Measurements from ENCODE around the gene CTNNA3. TPM values are rescaled to one million over a fixed set of nuclear protein-coding genes. Genes with fewer than 3 reads are reported as not detected.
"Not testable (repeated sequence)": the region's sequence is repeated elsewhere in the genome, so short reads cannot be mapped to it uniquely, and the experiment has no call there.

CTNNA3 gene
- total RNA-seq, 1 experiment from 2014 or later, result not detected

DNA sequence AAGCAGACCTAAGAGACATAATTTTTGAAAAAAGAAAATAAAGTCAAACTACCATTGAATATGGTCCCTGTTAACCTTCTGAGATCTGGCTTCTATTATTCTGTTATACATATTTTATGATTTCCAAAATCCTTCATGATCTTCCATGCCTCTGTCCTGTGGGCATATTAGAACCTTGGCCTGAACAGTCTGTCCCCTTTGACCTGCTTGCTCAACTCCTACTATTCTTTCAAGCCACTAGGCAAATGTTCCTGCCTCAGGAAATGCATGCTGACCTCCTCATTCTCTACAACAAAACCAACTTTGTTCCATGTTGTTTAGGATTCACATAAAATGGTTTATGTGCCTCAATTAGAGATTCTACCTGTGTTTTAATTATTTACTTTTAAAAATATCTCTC is 1315.0 kb downstream of the CTNNA3 start:
- DNase-seq (ENCODE audit: low read depth), result no peak

DNA sequence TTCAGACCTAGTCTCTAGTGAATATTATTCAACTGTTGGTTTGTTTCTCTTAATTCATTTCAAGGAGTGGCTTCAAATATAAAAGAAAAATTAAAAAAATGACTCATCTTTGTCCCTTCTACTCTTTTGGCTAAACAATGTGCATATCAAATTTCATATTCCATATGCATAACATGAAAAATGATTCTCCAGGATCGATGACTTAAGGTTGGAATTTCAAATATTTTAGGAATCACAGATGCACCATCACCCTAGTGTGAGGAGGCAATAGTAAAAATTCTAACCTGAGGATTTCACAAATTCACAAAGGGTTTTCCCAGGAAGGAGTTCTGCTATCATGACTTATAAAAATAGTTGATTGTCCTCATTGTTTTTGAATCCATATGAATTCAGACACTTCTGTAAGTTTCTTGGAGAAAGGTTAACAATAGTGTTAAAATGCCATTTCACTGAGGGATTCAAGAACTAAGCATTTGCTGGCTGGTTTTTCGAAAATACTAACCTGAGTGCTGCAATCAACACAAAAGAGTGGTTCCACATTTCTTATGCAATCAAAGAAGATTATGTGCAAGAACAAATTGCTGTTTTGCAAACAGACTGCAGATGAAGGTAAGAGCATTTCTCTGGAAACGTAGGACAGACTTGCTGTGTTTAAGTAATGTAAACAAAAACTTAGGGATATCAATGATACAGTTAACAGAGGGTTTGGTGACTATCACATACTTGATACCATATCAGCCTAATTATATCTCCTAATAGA is 1317.7 kb downstream of the CTNNA3 start:
- no peak for DNase-seq (ENCODE audit: low read depth)

DNA sequence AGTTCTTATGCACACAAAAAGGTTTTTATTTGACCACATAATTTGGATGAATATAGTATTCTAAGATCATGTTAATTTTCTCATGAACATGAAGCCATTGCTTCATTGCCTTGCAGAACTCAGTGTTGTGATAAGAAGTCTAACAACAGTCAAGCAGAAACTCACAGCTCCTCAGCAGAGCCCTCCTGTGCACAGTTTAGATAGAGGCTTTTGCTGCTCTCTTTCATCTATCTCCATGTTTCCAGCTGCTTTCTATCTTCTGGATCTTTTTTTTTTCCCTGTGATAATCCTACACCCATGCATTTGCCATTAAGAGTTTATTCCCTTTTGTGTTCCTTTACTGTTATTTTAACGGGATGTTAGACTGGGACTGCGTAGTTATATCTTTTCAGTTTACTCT is 1327.8 kb downstream of the CTNNA3 start:
- DNase-seq (ENCODE audit: low read depth), result no peak

DNA sequence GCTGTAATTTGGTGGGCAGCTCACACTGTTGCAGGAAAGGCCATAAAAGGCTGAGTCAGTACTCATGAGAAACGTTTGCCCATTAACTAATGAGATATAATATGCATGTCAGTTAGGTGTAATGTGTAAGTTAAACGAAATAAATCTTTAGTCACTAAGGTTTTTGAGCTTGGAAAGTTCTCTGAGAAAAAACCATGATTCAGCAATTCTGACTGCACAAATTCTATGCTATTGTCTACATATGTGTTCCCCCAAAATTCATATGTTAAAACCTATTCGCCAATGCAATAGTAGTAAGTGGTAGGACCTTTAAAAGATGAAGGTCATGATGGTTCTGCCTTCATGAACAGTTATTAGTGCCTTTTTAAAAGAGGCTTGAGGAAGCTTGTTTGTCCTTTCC is 1329.8 kb downstream of the CTNNA3 start:
- DNase-seq (ENCODE audit: low read depth), result no peak

DNA sequence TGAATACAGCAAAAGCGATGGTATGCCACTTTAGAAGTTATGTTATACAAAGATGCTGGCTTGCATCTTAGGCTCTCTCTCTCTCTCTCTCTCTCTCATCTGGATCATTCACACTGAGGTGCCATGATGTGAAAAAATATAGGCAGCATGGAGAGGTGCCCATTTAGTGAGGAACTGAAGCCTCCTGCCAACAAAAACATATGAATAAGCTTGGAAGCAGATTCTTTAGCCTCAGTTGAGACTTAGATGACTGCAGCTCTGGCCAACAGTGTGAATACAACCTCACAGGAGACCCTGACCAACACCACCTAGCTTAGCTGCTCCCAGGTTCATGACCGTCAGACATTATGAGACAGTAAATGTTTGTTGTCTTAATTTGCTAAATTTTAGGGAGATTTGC is 1330.3 kb downstream of the CTNNA3 start:
- DNase-seq (ENCODE audit: low read depth), result no peak

DNA sequence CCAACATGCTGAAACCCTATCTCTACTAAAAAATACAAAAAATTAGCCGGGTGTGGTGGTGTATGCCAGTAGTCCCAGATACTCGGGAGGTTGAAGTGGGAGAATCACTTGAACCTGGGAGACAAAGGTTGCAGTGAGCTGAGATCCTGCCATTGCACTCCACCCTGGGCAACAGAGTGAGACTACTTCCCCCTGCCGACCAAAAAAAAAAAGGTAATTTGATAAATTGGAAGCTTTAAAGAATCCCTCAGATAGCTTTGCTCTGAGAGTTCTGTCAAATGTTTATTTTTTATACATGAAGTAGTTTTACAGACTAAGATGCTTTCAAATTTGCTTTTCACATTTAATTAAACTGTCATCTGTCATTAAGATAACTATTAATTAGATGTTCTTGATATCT is 1333.5 kb downstream of the CTNNA3 start:
- no peak for DNase-seq (ENCODE audit: low read depth)

DNA sequence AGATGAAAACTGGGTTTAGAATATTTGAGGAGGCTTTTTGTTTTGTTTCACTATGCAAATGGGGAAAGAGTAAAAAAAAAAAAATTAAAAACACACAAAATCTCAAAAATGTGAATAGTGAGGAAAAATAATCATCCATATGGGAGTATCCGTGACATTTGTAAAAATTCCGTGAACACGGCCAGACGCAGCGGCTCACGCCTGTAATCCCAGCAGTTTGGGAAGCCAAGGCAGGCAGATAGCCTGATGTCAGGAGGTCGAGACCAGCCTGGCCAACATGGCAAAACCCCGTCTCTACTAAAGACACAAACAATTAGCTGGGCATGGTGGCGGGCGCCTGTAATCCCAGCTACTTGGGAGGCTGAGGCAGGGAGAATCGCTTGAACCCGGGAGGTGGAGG is 1342.2 kb downstream of the CTNNA3 start:
- not testable (repeated sequence) for DNase-seq (ENCODE audit: low read depth)

DNA sequence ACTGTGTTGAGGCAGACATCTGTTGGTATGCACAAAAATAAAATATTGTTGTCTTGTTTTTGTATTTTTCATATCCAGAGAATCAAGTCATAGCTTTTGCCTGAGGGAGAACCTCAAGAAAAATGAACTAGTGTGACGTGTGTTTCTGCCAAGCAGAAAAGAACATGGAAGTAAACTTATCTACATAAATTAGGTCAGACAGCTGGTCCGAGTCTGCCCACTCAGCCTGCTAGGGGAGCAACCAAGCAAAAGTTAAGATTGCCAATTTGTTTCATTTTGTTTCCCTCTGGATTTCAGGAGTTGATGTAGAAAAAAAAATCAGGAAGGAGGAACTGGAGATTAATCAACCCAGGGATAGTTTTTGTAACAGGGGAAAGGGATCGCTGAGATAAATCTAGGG is 1342.6 kb downstream of the CTNNA3 start:
- no peak for DNase-seq (ENCODE audit: low read depth)

DNA sequence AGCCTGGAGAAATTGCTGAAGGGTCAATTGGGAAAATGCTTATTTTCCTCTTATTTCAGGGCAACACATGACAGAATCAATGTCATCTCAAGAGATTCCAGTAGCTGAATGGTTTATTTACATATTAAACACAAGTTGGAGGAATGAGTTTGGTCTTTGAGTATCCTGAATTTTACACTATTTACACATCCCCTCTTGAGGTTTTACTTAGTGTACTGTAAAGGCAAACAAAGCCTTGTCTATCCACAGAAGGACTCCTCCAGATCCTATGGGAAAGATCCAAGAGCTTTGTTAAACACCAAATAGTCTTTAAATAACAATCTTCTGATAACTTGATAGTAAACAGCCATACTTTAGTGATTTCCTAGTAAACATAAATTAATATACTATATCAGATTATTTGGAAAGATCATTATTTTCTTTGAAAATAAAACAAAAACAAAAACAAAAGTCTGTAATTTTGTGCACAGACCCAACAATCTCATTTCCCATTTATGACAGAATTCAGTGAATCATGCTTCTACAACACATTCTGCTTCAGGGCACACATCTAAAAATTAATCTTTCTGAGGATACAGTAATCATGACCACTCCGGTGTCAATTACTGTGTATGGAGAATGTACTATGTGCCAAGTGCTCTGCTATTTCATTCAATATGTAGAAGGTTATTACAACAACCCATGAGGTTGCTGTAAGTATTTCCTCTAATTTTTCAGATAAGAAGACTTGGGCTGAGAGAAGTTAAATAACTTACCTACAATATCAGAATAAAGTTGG is 1345.2 kb downstream of the CTNNA3 start:
- DNase-seq (ENCODE audit: low read depth), result no peak

DNA sequence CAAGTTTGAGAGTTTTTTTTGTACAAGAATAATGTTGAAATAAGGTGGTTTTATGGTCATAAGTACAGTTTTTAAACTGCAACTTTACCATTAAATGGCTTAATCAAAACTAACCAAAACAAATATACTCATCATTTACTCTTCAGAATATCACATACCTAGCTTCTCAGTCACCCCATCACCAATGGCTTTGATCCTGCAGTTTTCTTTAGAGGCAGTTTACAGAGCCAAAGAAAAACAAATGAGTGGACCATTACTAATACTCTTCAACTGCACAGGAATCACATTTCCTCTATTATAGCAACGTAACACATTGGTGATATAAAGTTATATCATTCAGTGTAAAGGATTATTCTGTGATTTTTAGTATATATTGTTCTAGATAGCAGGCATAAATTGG is 1346.3 kb downstream of the CTNNA3 start:
- no peak for DNase-seq (ENCODE audit: low read depth)

DNA sequence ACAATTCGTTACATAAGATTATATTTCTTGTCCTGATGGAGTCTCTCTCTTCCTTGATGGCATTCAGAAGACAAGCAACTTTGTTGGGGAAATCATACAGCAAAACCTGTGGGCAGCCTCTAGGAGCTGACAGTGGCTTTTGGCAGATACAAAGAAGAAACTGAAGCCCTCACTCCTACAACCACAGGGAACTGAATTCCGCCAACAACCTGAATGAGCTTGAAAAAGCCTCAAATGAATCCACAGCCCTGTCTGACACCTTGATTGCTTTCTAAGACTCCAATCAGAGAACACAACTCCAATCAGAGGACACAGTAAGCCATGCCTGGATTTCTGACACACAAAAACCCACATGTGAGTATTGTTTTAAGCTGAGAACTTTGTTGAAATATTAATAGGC is 1346.9 kb downstream of the CTNNA3 start:
- no peak for DNase-seq (ENCODE audit: low read depth)

DNA sequence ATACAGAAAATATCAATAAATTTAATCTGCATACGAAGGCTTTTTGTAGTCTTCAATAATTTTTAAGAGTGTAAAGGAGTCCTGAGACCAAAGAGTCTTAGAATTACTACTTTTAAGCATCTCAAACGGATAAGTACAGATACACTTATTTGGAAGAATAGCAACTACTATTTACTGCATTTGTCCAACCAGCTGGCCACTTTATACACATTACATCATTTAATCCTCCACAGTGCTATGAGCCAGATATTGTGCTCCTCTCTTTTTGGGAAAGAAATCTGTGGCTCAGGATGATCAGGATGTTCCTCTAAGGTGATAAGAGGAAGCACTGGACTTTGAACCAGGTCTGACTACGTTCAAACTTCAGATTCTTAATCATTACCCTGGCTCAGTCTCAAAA is 1358.8 kb downstream of the CTNNA3 start:
- no peak for DNase-seq (ENCODE audit: low read depth)

DNA sequence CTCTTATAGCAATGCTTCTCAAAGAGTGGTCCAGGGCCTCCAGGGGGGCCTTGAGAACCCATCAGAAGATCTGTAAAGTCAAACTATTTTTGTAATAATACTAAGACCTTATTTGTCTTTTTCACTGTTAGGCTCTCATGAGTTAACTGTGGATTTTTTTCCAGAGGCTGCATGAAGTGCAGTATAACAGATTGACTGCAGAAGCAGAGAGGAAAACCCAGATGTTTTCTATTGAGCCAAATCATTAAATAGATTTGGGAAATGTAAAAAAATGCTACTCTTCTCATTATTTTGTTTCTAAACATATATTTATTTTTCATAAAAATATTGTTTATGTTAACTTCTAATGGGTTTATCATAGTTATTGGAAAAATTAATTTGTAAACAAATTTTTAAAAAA is 1359.2 kb downstream of the CTNNA3 start:
- no peak for DNase-seq (ENCODE audit: low read depth)

DNA sequence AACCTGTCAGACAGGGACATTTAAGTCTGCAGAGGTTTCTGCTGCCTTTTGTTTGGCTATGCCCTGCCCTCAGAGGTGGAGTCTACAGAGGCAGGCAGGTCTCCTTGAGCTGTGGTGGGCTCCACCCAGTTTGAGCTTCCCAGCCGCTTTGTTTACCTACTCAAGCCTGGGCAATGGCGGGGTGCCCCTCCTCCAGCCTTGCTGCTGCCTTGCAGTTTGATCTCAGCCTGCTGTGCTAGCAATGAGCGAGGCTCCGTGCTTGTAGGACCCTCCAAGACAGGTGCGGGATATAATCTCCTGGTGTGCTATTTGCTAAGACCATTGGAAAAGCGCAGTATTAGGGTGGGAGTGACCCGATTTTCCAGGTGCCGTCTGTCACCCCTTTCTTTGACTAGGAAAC is 1360.2 kb downstream of the CTNNA3 start:
- not testable (repeated sequence) for DNase-seq (ENCODE audit: low read depth)

DNA sequence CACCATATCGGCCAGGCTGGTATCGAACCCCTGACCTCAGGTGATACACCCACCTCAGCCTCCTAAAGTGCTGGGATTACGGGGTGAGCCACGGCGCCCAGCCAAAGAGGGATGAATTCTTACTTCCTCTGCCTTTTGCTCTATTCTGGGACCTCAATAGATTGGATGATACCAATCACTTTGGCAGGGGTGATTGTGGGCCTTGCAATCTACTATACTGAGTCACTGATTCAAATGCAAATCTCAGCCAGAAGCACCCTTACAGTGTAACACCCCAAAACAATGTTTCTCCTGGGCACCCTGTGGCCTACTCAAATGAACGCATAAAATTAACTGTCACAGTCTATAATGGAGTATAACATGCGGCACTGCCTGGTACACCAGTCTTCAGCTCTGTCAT is 1366.8 kb downstream of the CTNNA3 start:
- no peak for DNase-seq (ENCODE audit: low read depth)

DNA sequence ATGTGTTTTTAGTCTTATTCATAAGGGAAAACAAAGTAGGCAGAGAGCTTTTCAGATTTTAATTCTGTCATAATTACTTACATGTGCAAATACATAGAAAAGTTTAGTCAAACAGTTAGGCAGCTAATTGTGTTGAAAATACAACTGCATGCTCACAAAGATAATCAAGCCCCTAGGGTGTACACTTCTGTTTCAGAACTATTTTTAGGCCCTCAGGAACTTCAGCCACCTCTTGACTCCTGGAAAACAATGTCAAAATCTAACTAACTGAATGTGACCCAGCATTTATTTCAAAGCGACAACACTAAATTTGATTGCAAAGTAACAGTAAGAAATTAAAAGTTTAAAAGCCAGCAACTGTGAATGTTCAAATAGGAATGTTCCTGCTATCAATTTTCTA is 1369.1 kb downstream of the CTNNA3 start:
- DNase-seq (ENCODE audit: low read depth), result no peak

DNA sequence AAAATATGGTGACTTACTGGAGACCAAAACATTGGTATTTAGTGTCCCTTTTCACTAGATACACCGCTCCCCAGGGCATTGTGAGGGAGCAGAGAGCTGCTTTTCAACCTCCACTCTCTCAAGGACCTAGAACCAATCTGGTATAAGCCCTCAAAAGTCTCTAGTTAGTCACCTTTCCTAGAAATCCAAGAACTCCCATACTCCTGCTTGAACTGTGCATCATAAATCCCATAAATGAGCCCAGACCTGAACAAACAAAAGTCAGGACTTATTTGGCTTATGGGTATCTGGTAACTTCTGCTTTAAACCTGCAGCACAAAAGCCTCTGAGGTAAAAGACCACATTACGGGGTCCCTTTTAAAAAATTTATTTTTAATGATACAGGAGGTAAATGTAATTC is 1373.2 kb downstream of the CTNNA3 start:
- no peak for DNase-seq (ENCODE audit: low read depth)

DNA sequence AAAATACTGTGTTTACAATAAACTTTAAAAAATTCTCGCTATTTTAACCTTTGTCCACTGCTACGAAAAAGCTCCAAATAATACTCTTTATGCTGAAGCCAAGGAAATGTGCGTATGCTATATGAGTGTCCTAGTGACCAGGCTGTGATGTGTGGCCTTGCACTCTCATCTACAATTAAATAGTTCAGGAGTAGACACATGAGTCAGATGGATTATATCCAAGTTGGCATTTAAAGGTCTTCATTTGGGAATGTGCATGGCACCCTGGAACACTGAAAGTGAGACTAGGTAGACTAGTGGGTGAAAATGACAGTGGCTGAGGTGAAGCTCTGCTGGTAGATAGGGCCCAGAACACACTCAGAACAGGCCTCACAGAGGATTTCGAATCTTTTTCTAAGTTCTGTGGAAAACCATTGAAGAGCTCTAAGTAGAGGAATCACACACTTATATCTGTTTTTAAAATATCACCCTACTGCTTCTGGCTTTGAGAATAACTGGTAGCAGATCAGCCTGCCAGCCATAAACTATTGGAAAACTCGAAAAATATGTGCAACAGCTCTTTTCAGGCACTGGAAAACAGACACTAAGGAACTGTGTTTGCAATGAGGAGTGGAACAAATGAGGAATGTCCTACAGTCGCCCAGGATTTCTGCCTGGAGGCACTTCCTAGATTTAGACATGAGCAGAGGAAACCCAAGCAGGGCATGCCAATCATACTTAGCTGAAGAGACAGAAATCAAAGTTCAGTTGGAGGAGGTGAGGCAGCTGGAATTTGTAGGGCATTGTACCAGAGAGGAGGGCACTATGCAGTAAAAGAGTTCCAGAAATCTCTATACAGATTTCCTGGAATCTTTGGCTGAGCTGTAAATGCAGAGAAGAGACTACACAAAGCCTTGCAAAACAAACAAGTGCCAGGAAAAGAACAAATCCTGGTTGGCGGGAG is 1374.0 kb downstream of the CTNNA3 start:
- no peak for DNase-seq (ENCODE audit: low read depth)

DNA sequence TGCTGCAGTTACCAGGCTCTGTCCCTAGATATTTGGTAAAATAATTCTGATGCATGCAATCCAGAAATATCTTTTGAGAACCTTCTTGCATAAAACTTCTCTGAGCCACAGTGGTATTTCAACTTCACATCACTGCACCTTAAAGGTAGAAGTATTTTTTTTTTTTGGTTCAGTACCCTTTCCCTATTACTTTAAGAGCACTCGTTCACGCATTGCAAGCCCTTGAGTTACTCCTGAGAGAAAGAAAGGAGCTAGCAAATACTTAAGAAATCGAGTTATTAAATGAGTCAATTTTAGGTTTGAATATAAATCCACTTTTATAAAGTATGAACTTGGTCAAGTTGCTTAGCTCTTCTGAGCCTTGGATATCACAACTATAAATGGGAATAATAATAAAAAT is 1377.2 kb downstream of the CTNNA3 start:
- no peak for DNase-seq (ENCODE audit: low read depth)

DNA sequence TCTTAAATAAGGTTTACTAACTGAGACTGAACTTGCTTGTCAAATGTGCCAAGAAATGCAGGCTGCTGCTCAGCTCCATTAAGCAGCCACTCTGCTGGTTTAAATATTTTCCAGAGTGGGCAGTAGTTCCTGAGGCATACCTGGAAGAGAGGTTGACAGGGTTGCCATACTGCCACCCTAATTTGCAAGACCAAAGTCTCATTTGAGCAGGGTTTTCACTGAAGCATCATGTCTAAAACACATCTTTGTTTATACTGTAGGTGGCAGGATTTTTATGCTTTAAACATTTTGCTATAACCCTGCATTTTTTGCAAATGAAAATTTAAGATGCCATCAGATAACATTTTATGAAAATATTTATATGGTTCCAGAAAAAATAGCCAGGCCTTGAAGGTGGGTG is 1388.2 kb downstream of the CTNNA3 start:
- DNase-seq (ENCODE audit: low read depth), result no peak

DNA sequence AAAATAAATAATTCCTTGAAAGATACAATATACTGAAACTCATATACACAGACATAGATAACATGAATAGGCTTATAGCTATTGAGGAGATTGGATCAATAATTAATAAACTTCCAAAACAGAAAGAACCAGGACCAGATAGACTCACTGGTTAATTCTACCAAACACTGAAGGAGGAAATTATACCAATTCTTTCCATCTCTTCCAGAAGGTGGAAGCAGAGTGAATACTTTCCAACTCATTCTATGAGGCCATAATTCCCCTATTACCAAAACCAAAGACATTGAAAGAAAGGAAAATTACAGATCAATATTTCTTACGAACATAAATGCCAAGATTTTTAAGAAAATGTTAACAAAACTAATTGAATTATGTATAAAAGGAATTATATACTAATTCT is 1394.9 kb downstream of the CTNNA3 start:
- no peak for DNase-seq (ENCODE audit: low read depth)

DNA sequence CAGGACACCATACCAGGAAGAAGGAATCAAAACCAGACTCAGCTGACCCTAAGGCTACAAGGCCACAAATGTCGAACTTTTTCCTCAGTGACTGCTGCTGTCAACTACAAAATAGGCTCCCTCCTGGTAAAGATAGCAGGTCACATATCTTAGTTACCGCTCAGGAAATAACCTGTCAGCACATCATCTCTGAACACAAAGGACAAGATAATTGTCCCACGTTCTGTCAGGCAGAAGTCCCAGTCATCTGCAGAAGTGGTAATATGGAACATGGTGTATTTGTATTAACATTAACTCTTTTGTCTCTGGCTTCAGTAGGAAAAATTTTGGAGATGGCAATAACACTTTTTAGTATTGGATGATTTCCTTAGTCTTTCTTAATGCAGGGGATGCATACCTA is 1400.4 kb downstream of the CTNNA3 start:
- no peak for DNase-seq (ENCODE audit: low read depth)
